GM12878 (cell line): ENCODE measurements around the gene FGFR2. TPM values are rescaled to one million over a fixed set of nuclear protein-coding genes. Genes with fewer than 3 reads are reported as not detected.

Source experiments
- ATAC-seq: fragments of 200-7000 bp; cut with Tn5 transposase; 3 replicates; pipeline ENCODE4 v1.9.1; 2020; ENCODE audit warnings: mild to moderate bottlenecking, moderate library complexity
- BruUV-seq: library from RNA; stranded (reverse); fragments of 400-500 nt; replicated peaks from 2 replicates; lab custom pipeline; 2021; lab: Mats Ljungman, UMichigan
- CTCF ChIA-PET: fragments of 300-600 bp; sonication (Branson Sonifier 250); formaldehyde crosslinking; extraction: SDS; loops from one replicate; lab custom pipeline; 2021; ENCODE audit warnings: inconsistent platforms; lab: Yijun Ruan, JAX
- POLR2A ChIA-PET: fragments of 350-600 bp; formaldehyde crosslinking; extraction: SDS; loops from one replicate; lab custom pipeline; 2021; ENCODE audit warnings: inconsistent platforms; lab: Charles Lee
- RAD21 ChIA-PET: fragments of 300-600 bp; sonication (Branson Sonifier 250); formaldehyde crosslinking; loops from one replicate; lab custom pipeline; 2023; ENCODE audit warnings: antibody characterized with exemption; ENCODE audit not compliant: unreplicated experiment; lab: Charles Lee
- SMC1A ChIA-PET: fragments of 300-600 bp; sonication (Branson Sonifier 250); formaldehyde crosslinking; loops from one replicate; lab custom pipeline; 2023; ENCODE audit not compliant: unreplicated experiment, uncharacterized antibody; lab: Charles Lee
- DNase-seq: peaks from one replicate; pipeline ENCODE4 v3.0.0-alpha.2; 2011; ENCODE audit warnings: low read depth, low spot score
- FAIRE-seq: peaks from 3 replicates; lab custom pipeline; 2011; peaks lifted over from hg19 to GRCh38; lab: Jason Lieb, UNC
- H2AFZ ChIP-seq: 2 replicates; pipeline ENCODE4 v1.6.0; 2011; ENCODE audit warnings: low read depth, low read length, control low read depth; ENCODE audit not compliant: control insufficient read depth
- H3K27ac ChIP-seq: 2 replicates; pipeline ENCODE4 v1.5.1; 2011; ENCODE audit warnings: control low read depth; ENCODE audit not compliant: control insufficient read depth, insufficient read depth
- H3K27me3 ChIP-seq, 2 experiments: replicated peaks in 1 of 2; 2 replicates each; pipeline versions ENCODE4 v1.6.0 to v1.6.1; 2011; ENCODE audit warnings: low read length in 1 of 2; ENCODE audit not compliant: control insufficient read depth in 2 of 2, insufficient read depth in 2 of 2
- H3K36me3 ChIP-seq, 2 experiments: 2 replicates each; pipeline ENCODE4 v1.5.1; 2011; ENCODE audit warnings: low read length in 1 of 2; ENCODE audit not compliant: control insufficient read depth in 2 of 2, insufficient read depth in 2 of 2
- H3K4me1 ChIP-seq: 2 replicates; pipeline ENCODE4 v1.6.1; 2011; ENCODE audit warnings: mild to moderate bottlenecking, low read length, moderate library complexity, mixed read lengths; ENCODE audit not compliant: control insufficient read depth, insufficient read depth
- H3K4me2 ChIP-seq: 2 replicates; pipeline ENCODE4 v1.6.0; 2011; ENCODE audit warnings: control low read depth; ENCODE audit not compliant: control insufficient read depth, insufficient read depth
- H3K4me3 ChIP-seq: fragments of 200-600 bp; sonication (generic); 2 replicates; pipeline ENCODE4 v1.5.1; 2016
- H3K79me2 ChIP-seq: 2 replicates; pipeline ENCODE4 v1.6.0; 2011; ENCODE audit warnings: low read length; ENCODE audit not compliant: control insufficient read depth, insufficient read depth
- H3K9ac ChIP-seq: 2 replicates; pipeline ENCODE4 v1.8.0; 2011; ENCODE audit warnings: low read length, control low read depth, mixed read lengths; ENCODE audit not compliant: control insufficient read depth, insufficient read depth
- H3K9me3 ChIP-seq: replicated peaks from 3 replicates; pipeline ENCODE4 v1.5.1; 2011; ENCODE audit warnings: mild to moderate bottlenecking, low read length; ENCODE audit not compliant: control insufficient read depth, insufficient read depth
- H4K20me1 ChIP-seq: 2 replicates; pipeline ENCODE4 v1.6.0; 2011; ENCODE audit not compliant: control insufficient read depth, insufficient read depth
- BACH1 ChIP-seq: fragments of 450-650 bp; IDR thresholded peaks from 2 replicates; pipeline ENCODE4 v1.6.1; 2017; ENCODE audit warnings: mild to moderate bottlenecking, borderline replicate concordance
- CEBPZ ChIP-seq: fragments of 150-350 bp; IDR thresholded peaks from 2 replicates; pipeline ENCODE4 v1.6.1; 2016; ENCODE audit warnings: low read depth, low read length
- ETV6 ChIP-seq, 2 experiments: fragments of 450-650 bp in 1 of 2; IDR thresholded peaks in 1 of 2; conservative IDR thresholded peaks in 1 of 2; 2 replicates each; pipeline ENCODE4 v1.6.1; 2014; ENCODE audit warnings: antibody characterized with exemption in 1 of 2, borderline replicate concordance in 1 of 2, low read depth in 1 of 2, mild to moderate bottlenecking in 1 of 2, moderate library complexity in 1 of 2
- SMAD5 ChIP-seq: IDR thresholded peaks from 2 replicates; pipeline ENCODE4 v1.6.1; 2016; ENCODE audit warnings: antibody characterized with exemption, low read depth
- WGBS: methylation state at CpG from one replicate; pipeline ENCODE4 v1.1.6; 2016; ENCODE audit warnings: low lambda C conversion rate; ENCODE audit not compliant: insufficient replicate concordance, insufficient coverage; ENCODE audit errors: missing lambda C conversion rate; 5-methylcytosine and 5-hydroxymethylcytosine counted together
- in situ Hi-C: fragments of 300-500 bp; cut with MboI; formaldehyde crosslinking; loops from 9 replicates; pipeline ENCODE4 v1.14.3; 2018; ENCODE audit warnings: mixed read lengths
- intact Hi-C: fragments of 100-400 bp; cut with micrococcal nuclease; formaldehyde crosslinking; loops from one replicate; pipeline ENCODE4 v1.14.2; 2022; ENCODE audit not compliant: unreplicated experiment
- polyA plus RNA-seq, 11 experiments: library from polyadenylated mRNA; depleted of rRNA in 4 of 11; unstranded in 6 of 11; stranded (reverse) in 5 of 11; fragments of >200 nt; fragmentation: Nextera tagmentation in 4 of 11; fragmentation: Illumina TruSeq in 1 of 11; extraction: Ambion mirVana in 4 of 11; extraction: Trizol in 1 of 11; gene quantifications; 1 replicate in 1 of 11; 2 replicates in 10 of 11; pipeline versions ENCODE4 v1.2.1 to v1.2.3, GENCODE V29; 2011 to 2016; ENCODE audit warnings: inconsistent platforms in 2 of 11, missing spikeins in 2 of 11, low read depth in 1 of 11
- total RNA-seq, 4 experiments: library from RNA; depleted of rRNA in 3 of 4; stranded (reverse); fragments of >200 nt in 3 of 4; fragmentation: Illumina TruSeq in 1 of 4; extraction: Trizol in 1 of 4; gene quantifications; 2 replicates each; pipeline versions ENCODE4 v1.2.1 to v1.2.3, GENCODE V29; 2013 to 2021

Gene FGFR2
- total and polyA plus RNA-seq, 10 of the 15 experiments (the other 5 are each of a cell fraction or from before 2014, with no cell fraction given): 0.04 to 0.15 TPM; not detected in 8

DNA sequence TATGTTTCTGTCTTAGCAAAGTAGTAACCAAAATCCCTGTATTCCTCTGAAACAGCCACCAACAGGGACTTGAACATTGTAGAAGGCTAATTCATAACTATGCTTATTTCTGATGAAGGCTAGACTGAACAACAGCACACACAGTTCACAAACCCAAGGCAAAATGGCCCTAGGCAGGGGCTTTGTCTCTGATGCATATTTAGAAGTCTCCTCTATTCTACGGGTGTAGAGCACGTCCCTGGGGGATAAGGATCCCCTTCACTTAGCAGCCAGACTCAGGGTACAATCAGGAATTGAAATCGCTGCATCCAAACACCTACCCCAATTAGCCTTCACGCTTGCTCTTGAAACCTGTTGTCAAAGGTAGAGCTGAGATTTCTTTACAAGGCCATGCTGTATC, 45.5 kb downstream of the FGFR2 start (continued):
- TF ChIP-seq CEBPZ (no peak), SMAD5 (no peak), BACH1 (no peak)

DNA sequence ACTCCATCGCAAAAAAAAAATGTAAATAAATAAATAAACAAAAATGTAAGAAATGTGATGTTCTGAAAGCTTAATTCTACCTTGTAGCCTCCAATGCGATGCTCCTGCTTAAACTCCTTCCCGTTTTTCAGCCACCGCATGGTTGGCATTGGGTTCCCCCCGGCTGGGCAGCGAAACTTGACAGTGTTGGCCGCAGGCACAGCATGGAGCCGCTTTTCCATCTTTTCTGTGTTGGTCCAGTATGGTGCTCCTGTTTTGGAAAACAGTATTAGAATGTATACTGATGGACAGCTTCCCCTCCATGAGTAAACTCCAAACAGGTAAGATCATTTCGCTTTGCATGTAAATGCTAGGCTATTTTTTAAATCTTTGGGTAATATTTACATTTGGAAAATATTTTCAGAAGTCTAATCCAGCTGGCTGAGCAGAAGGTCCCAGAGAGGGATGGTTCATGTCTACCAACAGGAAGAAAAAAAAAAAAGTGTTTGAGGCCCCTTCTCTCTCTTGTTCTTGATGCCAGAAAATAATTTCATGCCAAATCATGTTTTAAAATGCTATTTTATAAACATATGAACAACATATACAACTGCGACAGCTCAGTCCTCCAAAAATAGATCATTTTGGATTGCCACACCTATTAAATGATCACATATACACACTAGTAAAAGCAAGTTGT, 46.9 kb downstream of the FGFR2 start:
- RAD21 ChIA-PET: no interaction called here
- no peaks in the 10 kb centered on the region for H3K79me2 ChIP-seq
- H3K9ac ChIP-seq: no peak overlapping the region
- H4K20me1 ChIP-seq: no peaks in the 10 kb centered on the region
- no peaks in the 10 kb centered on the region for H3K9me3 ChIP-seq
- intact Hi-C loops: no loop called here
- BruUV-seq: no TSS peak
- ATAC-seq: no peak
- no peak for FAIRE-seq
- no peaks in the 10 kb centered on the region for H3K36me3 ChIP-seq
- no peaks in the 10 kb centered on the region for H3K27me3 ChIP-seq
- no peak for TF ChIP-seq ETV6 (conservative IDR thresholded peaks at IDR 0.05 in 1 of 2, IDR thresholded peaks at IDR 0.05 in 1 of 2; ENCODE audit: borderline replicate concordance in 1 of 2, low read depth in 1 of 2)
- 50% methylated on average over 10 of the region's 10 CpGs for WGBS
- no peak overlapping the region for H3K4me3 ChIP-seq
- in situ Hi-C loops: no loop called here
- SMC1A ChIA-PET: no interaction called here
- CTCF ChIA-PET: no interaction called here
- H3K4me1 ChIP-seq: no peaks in the 10 kb centered on the region
- no peak for DNase-seq
- H3K4me2 ChIP-seq: no peak overlapping the region
- no peak overlapping the region for H2AFZ ChIP-seq
- POLR2A ChIA-PET: no interaction called here
- H3K27ac ChIP-seq: no peak overlapping the region
